Activated naive CD4-positive, alpha-beta T cell treated with anti-CD3 and anti-CD28 coated beads, Interleukin-2, amount 10 ng/mL, durations not matched to agents 7 days and 5 days (primary cell): Measurements from ENCODE around the gene SCNN1A.
"Not testable (repeated sequence)": the region's sequence is repeated elsewhere in the genome, so short reads cannot be mapped to it uniquely, and the experiment has no call there.

Source experiments
- CTCF ChIA-PET: fragments of 350-600 bp; sonication (Branson Sonifier 250); formaldehyde crosslinking; loops from one replicate; lab custom pipeline; 2021; ENCODE audit warnings: antibody characterized with exemption; lab: Charles Lee
- DNase-seq: peaks from one replicate; pipeline ENCODE4 v3.0.0-alpha.2; 2020
- H3K27ac Mint-ChIP-seq: one replicate; pipeline ENCODE4 v1.8.0; 2021; ENCODE audit warnings: mild to moderate bottlenecking, moderate library complexity, mixed read lengths
- H3K27me3 Mint-ChIP-seq: one replicate; pipeline ENCODE4 v1.8.0; 2021; ENCODE audit warnings: mild to moderate bottlenecking, mixed read lengths
- H3K36me3 Mint-ChIP-seq: one replicate; pipeline ENCODE4 v1.8.0; 2021; ENCODE audit warnings: mixed read lengths
- H3K4me1 Mint-ChIP-seq: one replicate; pipeline ENCODE4 v1.8.0; 2021; ENCODE audit warnings: mixed read lengths
- H3K4me3 Mint-ChIP-seq: one replicate; pipeline ENCODE4 v1.8.0; 2021; ENCODE audit warnings: mild to moderate bottlenecking, moderate library complexity, mixed read lengths
- H3K9me3 Mint-ChIP-seq: one replicate; pipeline ENCODE4 v1.8.0; 2021; ENCODE audit warnings: mixed read lengths

SCNN1A gene

GRCh38 chr12:6342140-6342889 lies 33.0 kb downstream of the SCNN1A start:
- CTCF ChIA-PET, result interaction anchor here (1.1 to 1.5 kb wide), 2 partner anchors 16 to 123 kb away, joined by 3 to 5 read pairs; no protein-coding TSS in a partner anchor
- no peak overlapping the region for H3K27ac Mint-ChIP-seq
- DNase-seq, result no peak
- H3K36me3 Mint-ChIP-seq, result peaks cover 6% of the 10 kb centered on the region
- H3K27me3 Mint-ChIP-seq, result no peaks in the 10 kb centered on the region
- H3K9me3 Mint-ChIP-seq, result no peaks in the 10 kb centered on the region
- peaks cover 46% of the 10 kb centered on the region for H3K4me1 Mint-ChIP-seq
- no peak overlapping the region for H3K4me3 Mint-ChIP-seq

- Mint-ChIP-seq H3K4me1 (peaks cover 39% of the 10 kb centered on the region), H3K9me3 (no peaks in the 10 kb centered on the region), H3K27ac (no peak within 1 kb of the TSS), H3K4me3 (peak within 1 kb of the TSS; percentile 51), H3K36me3 (peaks cover 7% of the 10 kb centered on the region), H3K27me3 (no peaks in the 10 kb centered on the region)
- DNase-seq, result peak; percentile 65
- CTCF ChIA-PET, result interaction anchor here (1.1 to 1.5 kb wide), 2 partner anchors 15 to 124 kb away, joined by 3 to 5 read pairs; no protein-coding TSS in a partner anchor
These were observed 33.8 kb downstream of the SCNN1A start, which contains the start of gene TNFRSF1A for GRCh38 chr12:6341417-6342139. Gene TNFRSF1A (minus strand): TSS chr12:6342076. CDS start chr12:6341814, 262 bp downstream.

GRCh38 chr12:6340745-6341416 lies 34.5 kb downstream of the SCNN1A start:
- DNase-seq, result no peak
- Mint-ChIP-seq H3K27me3 (no peaks in the 10 kb centered on the region), H3K27ac (no peak overlapping the region), H3K4me1 (peaks cover 32% of the 10 kb centered on the region), H3K4me3 (no peak overlapping the region), H3K36me3 (peaks cover 7% of the 10 kb centered on the region), H3K9me3 (no peaks in the 10 kb centered on the region)
- CTCF ChIA-PET, result interaction anchor here (1.5 to 2.1 kb wide), 3 partner anchors 27 to 124 kb away, joined by 5 to 14 read pairs (median 10); no protein-coding TSS in a partner anchor

GRCh38 chr12:6340032-6340638 lies 35.2 kb downstream of the SCNN1A start:
- Mint-ChIP-seq H3K36me3 (peaks cover 11% of the 10 kb centered on the region), H3K4me1 (peaks cover 25% of the 10 kb centered on the region), H3K27ac (no peak overlapping the region), H3K27me3 (no peaks in the 10 kb centered on the region), H3K4me3 (no peak overlapping the region), H3K9me3 (no peaks in the 10 kb centered on the region)
- CTCF ChIA-PET, result interaction anchor here (1.8 to 2.1 kb wide), 2 partner anchors 27 to 125 kb away, joined by 10 to 14 read pairs; no protein-coding TSS in a partner anchor
- peak; percentile 52 for DNase-seq

- Mint-ChIP-seq H3K27ac (no peak overlapping the region), H3K27me3 (no peaks in the 10 kb centered on the region), H3K4me1 (peaks cover 21% of the 10 kb centered on the region)
These were observed 36.4 kb downstream of the SCNN1A start for GRCh38 chr12:6338955-6339354.

GRCh38 chr12:6338536-6338935 lies 36.8 kb downstream of the SCNN1A start:
- not testable (repeated sequence) for H3K4me3 Mint-ChIP-seq

More at GRCh38 chr12:6338955-6339354, 36.4 kb downstream of the SCNN1A start:
- no peaks in the 10 kb centered on the region for H3K9me3 Mint-ChIP-seq
- H3K4me3 Mint-ChIP-seq, result no peak overlapping the region
- peaks cover 20% of the 10 kb centered on the region for H3K36me3 Mint-ChIP-seq
- DNase-seq, result no peak
- CTCF ChIA-PET, result interaction anchor here (1.0 to 2.1 kb wide), 9 partner anchors 10 to 219 kb away, joined by 3 to 14 read pairs (median 4); partner anchors contain the start of gene VAMP1

GRCh38 chr12:6337958-6338433 lies 37.4 kb downstream of the SCNN1A start:
- Mint-ChIP-seq H3K9me3 (no peaks in the 10 kb centered on the region), H3K36me3 (peaks cover 28% of the 10 kb centered on the region), H3K27ac (no peak overlapping the region), H3K27me3 (no peaks in the 10 kb centered on the region), H3K4me1 (peaks cover 13% of the 10 kb centered on the region), H3K4me3 (no peak overlapping the region)
- no peak for DNase-seq
- CTCF ChIA-PET, result interaction anchor here (0.9 to 4.5 kb wide), 6 partner anchors 11 to 126 kb away, joined by 3 to 39 read pairs (median 4); no protein-coding TSS in a partner anchor

More at GRCh38 chr12:6338536-6338935, 36.8 kb downstream of the SCNN1A start:
- H3K9me3 Mint-ChIP-seq, DNase-seq, H3K27ac Mint-ChIP-seq, H3K27me3 Mint-ChIP-seq: not testable (repeated sequence)
- H3K36me3 Mint-ChIP-seq, result peaks cover 24% of the 10 kb centered on the region
- peaks cover 18% of the 10 kb centered on the region for H3K4me1 Mint-ChIP-seq
- CTCF ChIA-PET, result interaction anchor here (1.0 to 4.5 kb wide), 11 partner anchors 10 to 219 kb away, joined by 3 to 39 read pairs (median 4); partner anchors contain the start of gene VAMP1

- no peak overlapping the region for H3K4me3 Mint-ChIP-seq
- no peaks in the 10 kb centered on the region for H3K9me3 Mint-ChIP-seq
- peak; percentile 80 for DNase-seq
- peaks cover 36% of the 10 kb centered on the region for H3K36me3 Mint-ChIP-seq
- CTCF ChIA-PET, result interaction anchor here (0.5 to 5.7 kb wide), 15 partner anchors 9 to 266 kb away, joined by 3 to 91 read pairs (median 9); no protein-coding TSS in a partner anchor
- H3K27ac Mint-ChIP-seq, result no peak overlapping the region
- H3K4me1 Mint-ChIP-seq, result peaks cover 5% of the 10 kb centered on the region
- H3K27me3 Mint-ChIP-seq, result no peaks in the 10 kb centered on the region
These were observed 38.2 kb downstream of the SCNN1A start for GRCh38 chr12:6336889-6337853.

- peaks cover 40% of the 10 kb centered on the region for H3K36me3 Mint-ChIP-seq
- CTCF ChIA-PET, result interaction anchor here (0.9 to 5.7 kb wide), 16 partner anchors 10 to 267 kb away, joined by 3 to 91 read pairs (median 11); partner anchors contain the start of gene VAMP1
- H3K4me3 Mint-ChIP-seq, result no peak overlapping the region
- H3K27me3 Mint-ChIP-seq, result no peaks in the 10 kb centered on the region
- H3K27ac Mint-ChIP-seq, result no peak overlapping the region
- H3K4me1 Mint-ChIP-seq, result peaks cover 3% of the 10 kb centered on the region
- H3K9me3 Mint-ChIP-seq, result no peaks in the 10 kb centered on the region
- DNase-seq, result peak; percentile 75
These were observed 39.1 kb downstream of the SCNN1A start for GRCh38 chr12:6336079-6336888.

- Mint-ChIP-seq H3K27ac (no peak overlapping the region), H3K27me3 (no peaks in the 10 kb centered on the region), H3K9me3 (no peaks in the 10 kb centered on the region), H3K4me3 (no peak overlapping the region), H3K4me1 (peaks cover 4% of the 10 kb centered on the region), H3K36me3 (peaks cover 44% of the 10 kb centered on the region)
- CTCF ChIA-PET, result interaction anchor here (0.6 to 5.7 kb wide), 25 partner anchors 8 to 808 kb away, joined by 3 to 91 read pairs (median 5); partner anchors contain the start of gene VAMP1
- peak; percentile 91 for DNase-seq
These were observed 39.8 kb downstream of the SCNN1A start for GRCh38 chr12:6335451-6336078.

- CTCF ChIA-PET, result interaction anchor here (0.6 to 5.7 kb wide), 24 partner anchors 9 to 809 kb away, joined by 3 to 91 read pairs (median 5); partner anchors contain the start of gene VAMP1
- no peaks in the 10 kb centered on the region for H3K9me3 Mint-ChIP-seq
- H3K4me3 Mint-ChIP-seq, result no peak overlapping the region
- DNase-seq, result no peak
- peaks cover 6% of the 10 kb centered on the region for H3K4me1 Mint-ChIP-seq
- H3K27ac Mint-ChIP-seq, result no peak overlapping the region
- peaks cover 50% of the 10 kb centered on the region for H3K36me3 Mint-ChIP-seq
- H3K27me3 Mint-ChIP-seq, result no peaks in the 10 kb centered on the region
These were observed 40.4 kb downstream of the SCNN1A start for GRCh38 chr12:6334940-6335450.
